Stimulated activated naive CD8-positive, alpha-beta T cell treated with anti-CD3 and anti-CD28 coated beads, Interleukin-15, Interleukin-2, amounts not matched to agents 100 ng/mL and 50 ng/mL, for 24 hours (primary cell): ENCODE results near the gene PAM16.
A peak's percentile ranks its signal among the peaks of the same experiment; 100 is the strongest.

Source experiments
- H3K27ac Mint-ChIP-seq: one replicate; pipeline ENCODE4 v1.8.0; 2021; ENCODE audit warnings: mild to moderate bottlenecking, mixed read lengths
- H3K27me3 Mint-ChIP-seq: one replicate; pipeline ENCODE4 v1.8.0; 2021; ENCODE audit warnings: mixed read lengths
- H3K36me3 Mint-ChIP-seq: one replicate; pipeline ENCODE4 v1.8.0; 2021; ENCODE audit warnings: low read depth, mixed read lengths
- H3K4me1 Mint-ChIP-seq: one replicate; pipeline ENCODE4 v1.8.0; 2021; ENCODE audit warnings: low read depth, mixed read lengths
- H3K4me3 Mint-ChIP-seq: one replicate; pipeline ENCODE4 v1.8.0; 2021; ENCODE audit warnings: mild to moderate bottlenecking, mixed read lengths
- H3K9me3 Mint-ChIP-seq: one replicate; pipeline ENCODE4 v1.8.0; 2021; ENCODE audit warnings: mixed read lengths

Gene PAM16

GRCh38 chr16:4386951-4387565, 35.9 kb upstream of the PAM16 start:
- Mint-ChIP-seq H3K4me3 (no peak overlapping the region), H3K36me3 (peaks cover 11% of the 10 kb centered on the region), H3K27ac (no peak overlapping the region), H3K9me3 (no peaks in the 10 kb centered on the region), H3K4me1 (peaks cover 5% of the 10 kb centered on the region), H3K27me3 (no peaks in the 10 kb centered on the region)

GRCh38 chr16:4386451-4386805, 35.3 kb upstream of the PAM16 start:
- H3K4me1 Mint-ChIP-seq: peaks cover 5% of the 10 kb centered on the region
- no peaks in the 10 kb centered on the region for H3K9me3 Mint-ChIP-seq
- H3K4me3 Mint-ChIP-seq: no peak overlapping the region
- peaks cover 11% of the 10 kb centered on the region for H3K36me3 Mint-ChIP-seq
- no peak overlapping the region for H3K27ac Mint-ChIP-seq
- no peaks in the 10 kb centered on the region for H3K27me3 Mint-ChIP-seq

GRCh38 chr16:4385789-4386450, 34.8 kb upstream of the PAM16 start:
- H3K9me3 Mint-ChIP-seq: no peaks in the 10 kb centered on the region
- no peaks in the 10 kb centered on the region for H3K27me3 Mint-ChIP-seq
- H3K36me3 Mint-ChIP-seq: peaks cover 11% of the 10 kb centered on the region
- H3K27ac Mint-ChIP-seq: peak overlapping the region; percentile 26
- peaks cover 5% of the 10 kb centered on the region for H3K4me1 Mint-ChIP-seq
- H3K4me3 Mint-ChIP-seq: no peak overlapping the region

GRCh38 chr16:4385066-4385788, 34.1 kb upstream of the PAM16 start:
- Mint-ChIP-seq H3K27ac (peak overlapping the region; percentile 26), H3K36me3 (peaks cover 10% of the 10 kb centered on the region), H3K9me3 (no peaks in the 10 kb centered on the region), H3K27me3 (no peaks in the 10 kb centered on the region), H3K4me1 (peaks cover 5% of the 10 kb centered on the region), H3K4me3 (no peak overlapping the region)

- Mint-ChIP-seq H3K4me3 (no peak overlapping the region), H3K36me3 (peaks cover 4% of the 10 kb centered on the region), H3K27me3 (no peaks in the 10 kb centered on the region), H3K4me1 (peaks cover 5% of the 10 kb centered on the region), H3K9me3 (no peaks in the 10 kb centered on the region), H3K27ac (no peak overlapping the region)
These were observed 33.4 kb upstream of the PAM16 start for GRCh38 chr16:4384509-4384942.

- Mint-ChIP-seq H3K27ac (no peak overlapping the region), H3K4me3 (no peak overlapping the region)
These were observed 32.7 kb upstream of the PAM16 start for GRCh38 chr16:4383591-4384444.

GRCh38 chr16:4382795-4383357, 31.8 kb upstream of the PAM16 start:
- Mint-ChIP-seq H3K9me3 (no peaks in the 10 kb centered on the region), H3K27me3 (no peaks in the 10 kb centered on the region), H3K4me3 (no peak overlapping the region), H3K27ac (no peak overlapping the region), H3K4me1 (peaks cover 5% of the 10 kb centered on the region), H3K36me3 (peaks cover 4% of the 10 kb centered on the region)

More at GRCh38 chr16:4383591-4384444, 32.7 kb upstream of the PAM16 start:
- Mint-ChIP-seq H3K36me3 (peaks cover 4% of the 10 kb centered on the region), H3K9me3 (no peaks in the 10 kb centered on the region), H3K27me3 (no peaks in the 10 kb centered on the region), H3K4me1 (peaks cover 5% of the 10 kb centered on the region)

GRCh38 chr16:4381935-4382794, 31.0 kb upstream of the PAM16 start:
- Mint-ChIP-seq H3K9me3 (no peaks in the 10 kb centered on the region), H3K36me3 (peaks cover 4% of the 10 kb centered on the region), H3K4me3 (no peak overlapping the region), H3K27me3 (no peaks in the 10 kb centered on the region), H3K4me1 (peaks cover 5% of the 10 kb centered on the region), H3K27ac (no peak overlapping the region)

GRCh38 chr16:4381072-4381934, 30.2 kb upstream of the PAM16 start:
- Mint-ChIP-seq H3K4me3 (no peak overlapping the region), H3K4me1 (no peaks in the 10 kb centered on the region), H3K9me3 (no peaks in the 10 kb centered on the region), H3K36me3 (peaks cover 4% of the 10 kb centered on the region), H3K27me3 (no peaks in the 10 kb centered on the region), H3K27ac (no peak overlapping the region)

- H3K9me3 Mint-ChIP-seq: no peaks in the 10 kb centered on the region
- no peak overlapping the region for H3K27ac Mint-ChIP-seq
- H3K36me3 Mint-ChIP-seq: peaks cover 1% of the 10 kb centered on the region
- H3K4me1 Mint-ChIP-seq: no peaks in the 10 kb centered on the region
- no peaks in the 10 kb centered on the region for H3K27me3 Mint-ChIP-seq
- no peak overlapping the region for H3K4me3 Mint-ChIP-seq
These were observed 29.3 kb upstream of the PAM16 start for GRCh38 chr16:4380119-4381063.

- Mint-ChIP-seq H3K4me3 (no peak overlapping the region), H3K4me1 (no peaks in the 10 kb centered on the region), H3K27ac (no peak overlapping the region), H3K27me3 (no peaks in the 10 kb centered on the region), H3K36me3 (no peaks in the 10 kb centered on the region), H3K9me3 (no peaks in the 10 kb centered on the region)
These were observed 28.0 kb upstream of the PAM16 start for GRCh38 chr16:4378999-4379690.

GRCh38 chr16:4378161-4378666, 27.1 kb upstream of the PAM16 start:
- Mint-ChIP-seq H3K4me1 (no peaks in the 10 kb centered on the region), H3K4me3 (no peak overlapping the region), H3K27me3 (no peaks in the 10 kb centered on the region), H3K36me3 (no peaks in the 10 kb centered on the region), H3K27ac (no peak overlapping the region), H3K9me3 (no peaks in the 10 kb centered on the region)
